HPDE6-E6E7 (cell line): ENCODE data around the gene PHF21B.

ENCODE experiments used
- DNase-seq: peaks from one replicate; pipeline ENCODE4 v3.0.0; 2011; ENCODE audit warnings: missing footprints; ENCODE audit errors: extremely low spot score

Gene PHF21B

GRCh38 chr22:44990328-44990727, 19.5 kb downstream of the PHF21B start:
- DNase-seq, result no peak

- DNase-seq, result no peak
Measured at GRCh38 chr22:44988671-44989070, 21.1 kb downstream of the PHF21B start.

- no peak for DNase-seq
Measured at GRCh38 chr22:44986926-44987325, 22.9 kb downstream of the PHF21B start.

- no peak for DNase-seq
Measured at GRCh38 chr22:44985906-44986527, 23.8 kb downstream of the PHF21B start.

- DNase-seq, result no peak
Measured at GRCh38 chr22:44983878-44984482, 25.8 kb downstream of the PHF21B start.

GRCh38 chr22:44982445-44982844, 27.4 kb downstream of the PHF21B start:
- DNase-seq, result no peak

GRCh38 chr22:44981857-44982256, 27.9 kb downstream of the PHF21B start:
- DNase-seq, result no peak

- no peak for DNase-seq
Measured at GRCh38 chr22:44979154-44979553, 30.7 kb downstream of the PHF21B start.

GRCh38 chr22:44975427-44976262, 34.2 kb downstream of the PHF21B start:
- DNase-seq, result peak; percentile 62

GRCh38 chr22:44974454-44974853, 35.4 kb downstream of the PHF21B start:
- no peak for DNase-seq

GRCh38 chr22:44973829-44974228, 36.0 kb downstream of the PHF21B start:
- DNase-seq, result no peak

GRCh38 chr22:44972363-44973083, 37.3 kb downstream of the PHF21B start:
- DNase-seq, result no peak

GRCh38 chr22:44971651-44972362, 38.0 kb downstream of the PHF21B start:
- no peak for DNase-seq

- DNase-seq, result no peak
Measured at GRCh38 chr22:44970291-44970690, 39.5 kb downstream of the PHF21B start.

- no peak for DNase-seq
Measured at GRCh38 chr22:44969817-44970216, 40.0 kb downstream of the PHF21B start.

GRCh38 chr22:44968736-44969135, 41.1 kb downstream of the PHF21B start:
- no peak for DNase-seq

- no peak for DNase-seq
Measured at GRCh38 chr22:44965171-44965570, 44.6 kb downstream of the PHF21B start.

- DNase-seq, result no peak
Measured at GRCh38 chr22:44964722-44965078, 45.1 kb downstream of the PHF21B start.

GRCh38 chr22:44963832-44964721, 45.7 kb downstream of the PHF21B start:
- DNase-seq, result no peak

- no peak for DNase-seq
Measured at GRCh38 chr22:44962741-44963454, 46.9 kb downstream of the PHF21B start.
